ENCODE data around the gene EPHA10. TPM values are rescaled to one million over a fixed set of nuclear protein-coding genes. Genes with fewer than 3 reads are reported as not detected.

EPHA10 gene
- total RNA-seq, 1 experiment from 2014 or later, result 1.0 TPM

GRCh38 chr1:37807555-37808368, 42.8 kb upstream of the EPHA10 start, which contains the start of the genes C1orf122 and YRDC:
TSS of gene C1orf122 (plus strand) at chr1:37807790. CDS start at chr1:37808405, 615 bp downstream.
TSS of gene YRDC (minus strand) at chr1:37808208. CDS start at chr1:37808180, 28 bp downstream.
- Mint-ChIP-seq H3K9me3 (ENCODE audit: unreplicated experiment) (no peaks in the 10 kb centered on the region), H3K27ac (ENCODE audit: low read depth, unreplicated experiment) (peak within 1 kb of the TSS; percentile 96), H3K4me3 (ENCODE audit: unreplicated experiment) (peak within 1 kb of the TSS; percentile 89), H3K27me3 (ENCODE audit: insufficient read depth, unreplicated experiment) (no peaks in the 10 kb centered on the region), H3K4me1 (ENCODE audit: insufficient read depth, unreplicated experiment) (peaks cover 10% of the 10 kb centered on the region), H3K36me3 (ENCODE audit: insufficient read depth, unreplicated experiment) (peaks cover 86% of the 10 kb centered on the region)
- peak; percentile 92 for DNase-seq (ENCODE audit: unreplicated experiment)
- intact Hi-C loops (cut with micrococcal nuclease), result loop anchor here (2.0 to 10.0 kb wide), 2 partner anchors 115 to 333 kb away; partner anchors contain the start of genes CDCA8 and ZC3H12A
- ChIA-PET CTCF (interaction anchor here (1.0 to 4.7 kb wide), 8 partner anchors 9 to 126 kb away, joined by 3 to 29 read pairs (median 4); partner anchors contain the start of gene MTF1), POLR2A (interaction anchor here (0.6 to 4.3 kb wide), 40 partner anchors 9 to 1553 kb away, joined by 3 to 99 read pairs (median 4); partner anchors contain the start of genes CDCA8, MANEAL, MEAF6 and MTF1)
- no TSS peak for BruUV-seq (replicated peaks)
- TF ChIP-seq CTCF (IDR thresholded peaks at IDR 0.05; ENCODE audit: unreplicated experiment), result no peak

GRCh38 chr1:37807220-37807554, 42.3 kb upstream of the EPHA10 start:
- intact Hi-C loops (cut with micrococcal nuclease), result loop anchor here (2.0 to 10.0 kb wide), 2 partner anchors 114 to 332 kb away; partner anchors contain the start of genes CDCA8 and ZC3H12A
- CTCF ChIA-PET, result interaction anchor here (0.6 to 4.7 kb wide), 8 partner anchors 8 to 125 kb away, joined by 3 to 29 read pairs (median 4); partner anchors contain the start of gene MTF1
- BruUV-seq (replicated peaks), result TSS peak; percentile 29
- H3K27ac Mint-ChIP-seq (ENCODE audit: low read depth, unreplicated experiment), result peak overlapping the region; percentile 96
- peak overlapping the region; percentile 89 for H3K4me3 Mint-ChIP-seq (ENCODE audit: unreplicated experiment)
- H3K4me1 Mint-ChIP-seq (ENCODE audit: insufficient read depth, unreplicated experiment), result peaks cover 10% of the 10 kb centered on the region
- no peaks in the 10 kb centered on the region for H3K27me3 Mint-ChIP-seq (ENCODE audit: insufficient read depth, unreplicated experiment)
- POLR2A ChIA-PET, result interaction anchor here (0.6 to 4.3 kb wide), 25 partner anchors 10 to 1066 kb away, joined by 3 to 99 read pairs (median 4); partner anchors contain the start of genes CDCA8, MEAF6, MTF1 and MYCBP
- H3K9me3 Mint-ChIP-seq (ENCODE audit: unreplicated experiment), result no peaks in the 10 kb centered on the region
- DNase-seq (ENCODE audit: unreplicated experiment), result no peak
- H3K36me3 Mint-ChIP-seq (ENCODE audit: insufficient read depth, unreplicated experiment), result peaks cover 90% of the 10 kb centered on the region
- no peak for TF ChIP-seq CTCF (IDR thresholded peaks at IDR 0.05; ENCODE audit: unreplicated experiment)

GRCh38 chr1:37802439-37802838, 37.5 kb upstream of the EPHA10 start:
- no peak for TF ChIP-seq CTCF (IDR thresholded peaks at IDR 0.05; ENCODE audit: unreplicated experiment)
- no peak for DNase-seq (ENCODE audit: unreplicated experiment)
- POLR2A ChIA-PET, result no interaction called here
- BruUV-seq (replicated peaks), result no TSS peak
- CTCF ChIA-PET, result interaction anchor here (0.6 to 0.7 kb wide), 2 partner anchors 25 to 199 kb away, joined by 3 read pairs; no protein-coding TSS in a partner anchor
- H3K36me3 Mint-ChIP-seq (ENCODE audit: insufficient read depth, unreplicated experiment), result peaks cover 87% of the 10 kb centered on the region
- H3K27ac Mint-ChIP-seq (ENCODE audit: low read depth, unreplicated experiment), result no peak overlapping the region
- intact Hi-C loops (cut with micrococcal nuclease), result loop anchor here (10.0 kb wide), 1 partner anchor 328 kb away; the partner anchor contains the start of gene ZC3H12A
- H3K9me3 Mint-ChIP-seq (ENCODE audit: unreplicated experiment), result no peaks in the 10 kb centered on the region
- no peak overlapping the region for H3K4me3 Mint-ChIP-seq (ENCODE audit: unreplicated experiment)
- no peaks in the 10 kb centered on the region for H3K27me3 Mint-ChIP-seq (ENCODE audit: insufficient read depth, unreplicated experiment)
- no peaks in the 10 kb centered on the region for H3K4me1 Mint-ChIP-seq (ENCODE audit: insufficient read depth, unreplicated experiment)
